NCI-H1092 (cell line): ENCODE data around the gene SETDB2.

Source experiments
- DNase-seq: peaks from one replicate; lab custom pipeline; 2025; lab: John Stamatoyannopoulos, UW

Gene SETDB2

GRCh38 chr13:49428041-49428763 lies 15.9 kb upstream of the SETDB2 start:
- DNase-seq: no peak

- no peak for DNase-seq
These were observed 15.0 kb upstream of the SETDB2 start for GRCh38 chr13:49429121-49429520.

GRCh38 chr13:49435992-49436391 lies 8.1 kb upstream of the SETDB2 start:
- no peak for DNase-seq

- no peak for DNase-seq
These were observed 7.2 kb upstream of the SETDB2 start for GRCh38 chr13:49436890-49437289.

GRCh38 chr13:49437705-49438104 lies 6.4 kb upstream of the SETDB2 start:
- DNase-seq: no peak

- no peak for DNase-seq
These were observed 4.5 kb upstream of the SETDB2 start for GRCh38 chr13:49439609-49440008.

GRCh38 chr13:49441312-49441711 lies 2.8 kb upstream of the SETDB2 start:
- no peak for DNase-seq

- DNase-seq: no peak
These were observed 2.2 kb upstream of the SETDB2 start for GRCh38 chr13:49441846-49442245.

GRCh38 chr13:49443357-49443703 lies 744 bp upstream of the SETDB2 start:
- DNase-seq: no peak

- no peak for DNase-seq
These were observed 686 bp downstream of the SETDB2 start for GRCh38 chr13:49444524-49445395.

- no peak for DNase-seq
These were observed 2.4 kb downstream of the SETDB2 start for GRCh38 chr13:49446473-49446872.

- DNase-seq: no peak
These were observed 4.7 kb downstream of the SETDB2 start for GRCh38 chr13:49448753-49449152.

- DNase-seq: no peak
These were observed 6.2 kb downstream of the SETDB2 start for GRCh38 chr13:49450105-49450819.

- no peak for DNase-seq
These were observed 8.8 kb downstream of the SETDB2 start for GRCh38 chr13:49452725-49453457.

- no peak for DNase-seq
These were observed 9.4 kb downstream of the SETDB2 start for GRCh38 chr13:49453465-49453864.

- no peak for DNase-seq
These were observed 10.4 kb downstream of the SETDB2 start for GRCh38 chr13:49454388-49455006.

GRCh38 chr13:49455007-49455398 lies 10.9 kb downstream of the SETDB2 start:
- no peak for DNase-seq

GRCh38 chr13:49456156-49456555 lies 12.1 kb downstream of the SETDB2 start:
- no peak for DNase-seq

GRCh38 chr13:49457221-49457620 lies 13.1 kb downstream of the SETDB2 start:
- DNase-seq: no peak

GRCh38 chr13:49459580-49459979 lies 15.5 kb downstream of the SETDB2 start:
- DNase-seq: no peak

- no peak for DNase-seq
These were observed 20.0 kb downstream of the SETDB2 start for GRCh38 chr13:49464085-49464484.
